Sigmoid colon (tissue), 4 donors: ENCODE measurements around the gene CASP5.

Source experiments
- CTCF ChIP-seq, 4 experiments: fragments of 450-650 bp in 3 of 4; fragments of 200-600 bp in 1 of 4; IDR thresholded peaks; one replicate each; pipeline ENCODE4 v1.5.1; 2016 to 2019; ENCODE audit warnings: antibody characterized with exemption in 4 of 4, mild to moderate bottlenecking in 3 of 4, moderate library complexity in 2 of 4
- POLR2AphosphoS5 ChIP-seq, 4 donors: sonication (generic); formaldehyde crosslinking; IDR thresholded peaks; one replicate each; pipeline ENCODE4 v1.6.1; 2017; ENCODE audit warnings: antibody characterized with exemption in 4 of 4

- no peak for TF ChIP-seq CTCF (IDR thresholded peaks at IDR 0.05)
- no peak for TF ChIP-seq POLR2AphosphoS5 (IDR thresholded peaks at IDR 0.05)
These were observed 10.8 kb upstream of the CASP5 start for GRCh38 chr11:105033781-105034180.
